ENCODE measurements around the gene SRRM1.
A peak's percentile ranks its signal among the peaks of the same experiment; 100 is the strongest.

The SRRM1 gene, protein sequence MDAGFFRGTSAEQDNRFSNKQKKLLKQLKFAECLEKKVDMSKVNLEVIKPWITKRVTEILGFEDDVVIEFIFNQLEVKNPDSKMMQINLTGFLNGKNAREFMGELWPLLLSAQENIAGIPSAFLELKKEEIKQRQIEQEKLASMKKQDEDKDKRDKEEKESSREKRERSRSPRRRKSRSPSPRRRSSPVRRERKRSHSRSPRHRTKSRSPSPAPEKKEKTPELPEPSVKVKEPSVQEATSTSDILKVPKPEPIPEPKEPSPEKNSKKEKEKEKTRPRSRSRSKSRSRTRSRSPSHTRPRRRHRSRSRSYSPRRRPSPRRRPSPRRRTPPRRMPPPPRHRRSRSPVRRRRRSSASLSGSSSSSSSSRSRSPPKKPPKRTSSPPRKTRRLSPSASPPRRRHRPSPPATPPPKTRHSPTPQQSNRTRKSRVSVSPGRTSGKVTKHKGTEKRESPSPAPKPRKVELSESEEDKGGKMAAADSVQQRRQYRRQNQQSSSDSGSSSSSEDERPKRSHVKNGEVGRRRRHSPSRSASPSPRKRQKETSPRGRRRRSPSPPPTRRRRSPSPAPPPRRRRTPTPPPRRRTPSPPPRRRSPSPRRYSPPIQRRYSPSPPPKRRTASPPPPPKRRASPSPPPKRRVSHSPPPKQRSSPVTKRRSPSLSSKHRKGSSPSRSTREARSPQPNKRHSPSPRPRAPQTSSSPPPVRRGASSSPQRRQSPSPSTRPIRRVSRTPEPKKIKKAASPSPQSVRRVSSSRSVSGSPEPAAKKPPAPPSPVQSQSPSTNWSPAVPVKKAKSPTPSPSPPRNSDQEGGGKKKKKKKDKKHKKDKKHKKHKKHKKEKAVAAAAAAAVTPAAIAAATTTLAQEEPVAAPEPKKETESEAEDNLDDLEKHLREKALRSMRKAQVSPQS

DNA sequence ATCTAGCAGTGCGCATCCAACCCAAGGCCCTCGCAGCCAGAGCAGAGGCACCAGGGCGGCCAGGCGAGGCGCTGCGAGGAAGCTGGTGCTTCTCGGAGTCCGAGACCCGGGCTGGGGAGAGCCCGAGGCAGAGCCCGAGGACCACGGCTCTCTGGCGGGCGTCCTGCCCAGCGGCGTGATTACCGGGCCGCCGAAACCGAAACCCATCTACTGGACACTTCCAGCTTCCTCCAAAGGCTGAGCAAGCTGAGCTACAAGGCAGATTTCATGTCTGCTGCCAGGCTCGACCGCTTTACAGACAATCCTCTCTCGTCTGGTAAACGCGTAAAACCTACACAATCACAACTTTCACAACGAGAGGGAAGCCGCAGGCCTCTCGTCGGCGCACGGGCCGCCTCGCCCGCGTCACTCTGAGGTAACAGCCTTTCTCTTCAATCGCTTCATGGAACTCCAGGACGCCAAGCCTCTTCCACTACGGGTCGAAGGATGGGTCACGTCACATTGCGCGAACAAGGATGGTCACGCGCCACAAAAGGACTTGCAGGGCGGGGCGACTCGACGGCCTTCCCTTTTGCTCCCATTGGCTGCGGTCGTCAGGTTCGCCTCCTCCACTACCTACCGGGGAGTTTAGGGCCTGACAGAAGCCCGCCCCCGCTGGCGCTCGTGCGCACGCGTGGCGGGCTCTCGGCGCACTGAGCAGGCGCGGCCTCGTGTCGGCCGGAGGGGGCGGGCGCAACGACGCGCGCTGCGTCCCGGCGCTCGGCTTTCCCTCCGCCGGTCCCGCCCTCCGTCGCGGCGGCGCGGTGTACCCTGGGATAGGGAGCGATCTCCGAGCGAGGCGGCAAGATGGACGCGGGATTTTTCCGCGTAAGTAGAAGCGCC lies at the start of gene SRRM1:
Gene SRRM1, plus strand, starts transcription at position 822 of the 882 bp plus-strand sequence. Its CDS starts 25 bp downstream, at position 847.
- peak; percentile 95 to 100 (median 99) for DNase-seq

DNA sequence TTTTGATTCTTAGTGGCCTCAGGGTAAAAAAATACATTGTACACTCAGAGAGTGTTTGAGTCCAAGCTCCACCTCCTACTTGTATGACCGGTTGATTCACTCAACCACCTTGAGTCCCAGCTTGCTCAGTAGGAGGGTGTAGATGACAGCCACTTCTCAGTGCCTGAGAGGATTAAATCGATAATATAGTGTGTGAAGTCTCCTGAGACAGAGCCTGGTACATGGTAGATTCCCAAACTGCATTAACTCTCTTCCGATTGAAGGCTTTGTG lies 48.8 kb upstream of the SRRM1 start:
- DNase-seq: no peak

DNA sequence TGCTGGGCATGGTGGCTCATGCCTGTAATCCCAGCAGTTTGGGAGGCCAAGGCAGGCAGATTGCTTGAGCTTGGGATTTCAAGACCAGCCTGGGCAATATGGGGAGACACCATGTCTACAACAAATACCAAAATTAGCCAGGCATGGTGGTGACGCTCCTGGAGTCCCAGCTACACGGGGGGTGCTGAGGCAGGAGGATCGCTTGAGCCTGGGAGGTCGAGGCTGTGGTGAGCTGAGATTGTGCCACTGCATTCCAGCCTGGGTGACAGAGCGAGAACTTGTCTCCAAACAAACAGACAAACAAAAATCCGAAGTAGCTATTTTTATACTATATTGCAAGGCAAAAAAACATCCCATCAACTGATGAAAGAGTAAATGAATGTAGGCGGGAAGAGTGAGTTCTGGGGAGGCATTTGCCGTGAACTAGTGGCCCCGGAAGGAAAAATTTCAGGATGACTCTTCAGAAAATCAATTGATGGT lies 46.7 kb upstream of the SRRM1 start:
- no peak for DNase-seq

DNA sequence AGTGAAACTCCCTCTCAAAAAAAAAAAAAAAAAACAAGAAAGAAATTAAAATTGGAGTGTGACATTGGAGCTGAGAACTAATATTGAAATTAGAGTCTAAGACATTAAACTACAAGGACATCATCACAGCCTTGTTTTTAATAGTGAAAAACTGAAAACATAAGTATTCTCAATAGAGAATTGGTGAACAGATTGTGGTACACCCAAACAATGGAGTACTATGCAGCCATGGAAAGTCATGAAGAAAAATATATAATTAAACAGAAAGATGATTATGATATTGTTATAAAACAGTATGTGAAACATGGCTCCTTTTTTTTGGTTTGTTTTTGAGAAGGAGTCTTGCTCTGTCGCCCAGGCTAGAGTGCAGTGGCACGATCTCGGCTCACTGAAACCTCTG lies 43.8 kb upstream of the SRRM1 start:
- no peak for DNase-seq

DNA sequence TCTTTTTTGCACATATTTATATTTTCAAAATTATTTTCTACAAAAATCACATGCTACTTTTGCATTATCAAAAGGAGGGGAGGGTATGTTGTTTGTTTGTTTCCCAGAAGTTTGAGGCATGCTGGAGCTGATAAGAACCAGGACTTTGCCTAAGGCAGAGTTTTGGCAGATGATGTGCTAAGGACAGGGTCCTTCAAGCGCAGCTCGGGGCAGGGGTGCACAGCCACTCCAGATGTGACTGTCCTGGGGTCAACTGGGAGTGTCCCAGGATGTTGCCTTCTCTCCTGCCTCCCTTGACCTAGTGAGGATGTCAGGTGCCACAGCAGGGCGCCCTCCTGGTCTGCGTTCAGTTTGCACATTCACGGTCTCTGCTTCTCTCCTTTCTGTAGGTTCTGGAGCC lies 42.6 kb upstream of the SRRM1 start:
- no peak for DNase-seq

DNA sequence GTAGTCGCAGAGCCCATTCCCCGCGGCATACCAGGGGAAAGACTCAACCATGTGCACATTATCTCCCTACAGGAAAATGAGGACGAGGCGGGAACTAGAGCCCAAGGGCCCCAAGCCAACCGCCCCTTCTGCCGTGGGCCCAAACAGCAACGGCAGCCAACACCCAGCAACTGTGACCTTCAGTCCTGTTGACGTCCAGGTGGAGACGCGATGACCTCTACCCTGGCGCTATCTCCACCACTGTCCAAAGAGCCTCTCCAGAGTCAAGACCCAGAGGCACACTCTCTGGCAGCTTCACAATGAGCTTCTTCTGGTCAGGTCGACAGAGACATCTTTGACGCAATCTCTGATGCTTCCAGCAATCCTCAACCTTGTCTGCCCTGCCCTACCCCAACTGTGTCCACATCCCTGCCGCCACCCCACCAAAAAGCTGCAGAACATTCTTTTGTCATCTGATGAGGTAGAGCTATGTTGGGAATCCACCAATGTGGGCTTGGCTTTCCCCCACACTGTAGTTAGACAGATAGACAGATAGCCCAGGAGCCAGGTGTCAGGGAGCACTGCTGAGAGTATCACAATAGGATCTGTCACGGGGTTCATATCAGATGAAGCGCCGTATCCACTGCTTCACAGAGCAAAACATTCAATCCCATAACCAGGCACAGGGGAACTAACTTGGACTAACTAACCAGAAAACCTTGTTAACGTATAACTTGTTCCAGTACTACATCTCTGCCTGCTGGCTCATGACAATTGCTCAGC lies 37.4 kb upstream of the SRRM1 start:
- DNase-seq: no peak

DNA sequence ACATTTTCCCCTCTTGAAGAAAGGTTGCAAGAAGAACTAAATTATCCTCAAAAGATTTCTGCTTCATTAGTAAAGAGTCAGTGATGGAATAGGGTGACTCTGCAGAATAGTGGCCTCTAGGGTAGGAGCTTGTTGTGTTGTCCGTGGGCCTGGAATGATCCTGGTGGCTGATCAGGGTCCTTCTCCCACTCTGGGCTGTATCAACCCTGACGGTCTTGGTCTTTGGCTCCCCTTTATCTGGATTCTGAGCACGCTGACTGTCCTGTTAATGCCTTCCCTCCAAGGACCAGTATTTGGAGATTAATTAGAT lies 36.9 kb upstream of the SRRM1 start:
- DNase-seq: no peak

DNA sequence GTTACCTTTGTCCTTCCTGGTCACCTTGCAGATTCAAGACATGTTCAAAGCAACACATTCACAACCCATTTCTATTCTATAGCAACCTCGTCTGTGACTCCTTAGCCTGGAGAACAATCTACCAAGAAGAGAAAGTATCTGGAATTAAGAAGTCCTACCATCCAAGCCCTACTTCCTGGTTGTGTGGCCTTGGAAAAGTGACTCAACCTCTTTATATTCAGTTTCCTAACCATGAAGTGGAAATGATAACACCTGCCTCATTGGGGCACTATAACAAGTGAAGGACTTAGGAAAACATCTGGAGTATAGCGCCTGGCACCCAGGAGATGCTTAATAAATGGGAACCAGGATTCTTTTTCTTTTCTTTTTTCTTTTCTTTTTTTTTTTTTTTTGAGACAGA lies 36.5 kb upstream of the SRRM1 start:
- no peak for DNase-seq

DNA sequence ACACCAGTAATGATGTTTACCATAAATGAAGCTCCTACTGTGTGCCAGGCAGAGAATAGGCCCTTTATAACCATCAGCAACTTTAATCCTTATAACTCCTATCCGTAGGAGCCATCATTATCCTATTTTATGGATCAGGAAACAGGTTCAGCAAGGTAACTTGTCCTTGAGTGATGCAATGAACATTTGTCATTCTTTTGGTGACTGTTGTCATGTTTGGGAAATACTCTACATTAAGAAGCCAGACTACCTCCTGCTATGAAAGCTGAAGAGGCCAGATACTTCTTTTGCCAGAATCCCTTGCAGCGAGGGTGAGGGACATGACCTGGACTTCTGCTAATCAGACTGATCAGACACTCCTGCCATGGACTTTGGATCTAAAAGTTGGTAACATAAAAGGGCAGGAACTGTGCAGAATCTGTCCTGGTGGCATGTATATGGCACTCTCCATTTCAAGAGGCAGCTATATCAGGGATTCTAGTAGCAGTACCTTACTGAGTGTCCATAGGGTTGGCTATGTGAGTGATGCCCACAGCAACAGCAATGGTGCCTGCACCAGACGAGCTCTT lies 33.1 kb upstream of the SRRM1 start:
- DNase-seq: no peak

DNA sequence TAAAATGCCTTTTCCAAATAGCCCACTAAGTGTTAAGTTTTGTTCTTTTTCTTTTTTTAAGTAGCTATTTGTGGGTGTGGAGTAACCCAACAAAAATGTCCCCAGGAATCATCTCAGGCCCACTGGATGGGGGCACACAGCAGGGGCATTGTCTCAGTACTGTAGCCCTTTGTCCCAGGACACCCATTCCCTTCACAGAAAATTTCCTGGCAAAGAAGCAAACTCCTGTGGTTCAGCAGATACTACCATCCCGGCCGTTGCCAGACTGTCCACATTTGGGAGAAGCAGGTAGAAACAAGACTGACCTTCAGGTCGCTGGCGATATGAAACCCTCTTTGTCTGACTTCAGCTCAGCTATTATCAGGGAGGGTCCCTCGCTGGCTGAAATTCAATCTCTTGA lies 23.7 kb upstream of the SRRM1 start:
- DNase-seq: no peak

DNA sequence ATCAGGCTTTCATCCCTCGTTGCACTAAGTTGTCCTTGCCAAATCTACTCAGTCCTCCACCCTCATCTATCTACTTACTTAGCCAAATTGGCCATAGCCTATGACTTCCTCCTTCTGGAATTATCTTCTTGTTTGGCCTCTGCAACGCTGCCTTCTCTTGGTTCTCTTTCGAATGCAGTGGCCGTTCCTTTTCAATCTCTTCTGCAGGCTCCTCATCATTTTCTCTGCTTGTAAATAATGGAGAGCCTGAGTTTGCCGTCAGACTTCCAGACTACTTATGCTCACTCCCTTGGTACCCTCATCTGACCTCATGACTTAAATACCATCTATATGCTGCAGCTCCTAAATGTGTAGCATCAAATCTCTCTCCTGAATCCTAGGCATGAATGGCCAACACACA lies 22.4 kb upstream of the SRRM1 start:
- no peak for DNase-seq

DNA sequence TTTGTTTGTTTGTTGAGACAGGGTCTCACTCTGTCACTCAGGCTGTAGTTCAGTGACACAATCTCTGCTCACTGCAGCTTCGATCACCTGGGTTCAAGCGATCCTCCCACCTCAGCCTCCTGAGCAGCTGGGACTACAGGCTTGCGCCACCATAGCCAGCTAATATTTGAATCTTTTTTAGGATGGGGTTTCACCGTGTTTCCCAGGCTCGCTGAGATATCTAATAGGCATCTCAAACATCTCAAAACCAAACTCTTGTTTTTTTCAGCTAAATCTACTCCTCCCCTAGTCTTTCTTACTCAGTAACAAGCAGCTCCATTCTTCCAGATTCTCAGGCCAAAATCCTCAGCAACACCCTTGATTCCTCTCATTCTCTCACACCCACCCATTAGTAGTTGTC lies 22.0 kb upstream of the SRRM1 start:
- no peak for DNase-seq

DNA sequence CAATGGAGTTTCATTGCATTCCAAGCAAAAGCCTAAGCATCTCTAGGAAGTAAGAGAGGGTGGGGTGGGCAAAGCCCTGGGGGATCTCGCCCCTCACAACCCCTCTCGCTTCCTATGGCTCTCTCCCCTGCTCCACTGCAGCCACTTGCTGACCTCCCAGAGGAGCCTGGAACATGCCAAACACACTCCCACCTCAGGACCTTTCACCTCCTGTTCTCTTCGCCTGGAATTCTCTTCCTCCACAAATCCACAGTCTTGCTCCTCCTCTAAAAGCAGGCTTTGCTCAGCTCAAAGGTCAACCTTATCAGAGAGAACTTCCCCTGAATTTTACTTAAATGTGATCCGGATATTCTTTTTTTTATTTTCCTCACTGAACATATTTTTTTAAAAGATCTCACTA lies 20.9 kb upstream of the SRRM1 start:
- no peak for DNase-seq

DNA sequence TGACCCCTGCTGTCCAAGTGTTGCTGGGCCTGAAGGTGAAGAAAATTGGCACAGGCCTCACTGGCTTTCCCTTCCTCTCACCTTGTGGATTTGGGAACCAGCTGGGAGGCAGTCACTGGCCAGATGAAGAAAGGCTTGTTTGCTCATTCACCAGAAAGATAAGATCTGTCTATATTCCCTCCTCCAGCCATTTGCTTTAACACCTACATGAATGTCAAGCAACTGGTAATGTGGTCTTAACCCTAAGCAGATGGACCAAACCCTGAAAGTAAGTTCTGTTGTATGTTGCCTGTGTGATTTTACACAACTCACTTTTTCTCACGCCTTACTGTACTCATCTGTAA lies 10.3 kb upstream of the SRRM1 start:
- no peak for DNase-seq

DNA sequence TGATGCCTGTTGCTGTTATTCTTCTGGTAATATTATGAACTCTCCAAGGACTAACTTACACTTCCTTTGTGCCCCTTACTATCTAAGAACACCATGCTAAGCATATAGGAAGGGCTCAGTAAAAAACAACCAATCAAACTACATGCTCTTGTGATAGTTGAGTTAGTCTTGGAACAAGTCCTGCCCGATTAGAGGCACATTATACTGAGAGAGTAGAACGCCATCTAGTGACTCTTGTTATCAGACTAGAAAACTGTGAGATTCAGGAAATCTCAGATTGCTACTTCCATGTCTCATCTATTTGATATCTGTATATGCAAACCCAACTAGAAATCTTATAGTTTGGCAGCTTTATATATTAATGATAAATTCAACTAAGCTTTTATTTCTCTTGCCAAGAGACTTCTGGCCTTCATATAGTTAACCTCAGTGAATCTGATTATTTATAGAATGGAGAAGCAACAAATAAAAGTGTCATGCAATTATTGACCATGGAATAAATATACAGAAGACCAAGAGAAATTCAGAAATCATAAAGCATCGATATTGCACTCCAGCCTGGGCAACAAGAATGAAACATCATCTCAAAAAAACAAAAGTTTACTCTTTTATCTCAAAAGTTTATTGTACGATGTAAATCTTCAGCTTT lies 7.8 kb upstream of the SRRM1 start:
- DNase-seq: peak in 3 of 6 experiments; percentile 33 to 71 (median 67)

DNA sequence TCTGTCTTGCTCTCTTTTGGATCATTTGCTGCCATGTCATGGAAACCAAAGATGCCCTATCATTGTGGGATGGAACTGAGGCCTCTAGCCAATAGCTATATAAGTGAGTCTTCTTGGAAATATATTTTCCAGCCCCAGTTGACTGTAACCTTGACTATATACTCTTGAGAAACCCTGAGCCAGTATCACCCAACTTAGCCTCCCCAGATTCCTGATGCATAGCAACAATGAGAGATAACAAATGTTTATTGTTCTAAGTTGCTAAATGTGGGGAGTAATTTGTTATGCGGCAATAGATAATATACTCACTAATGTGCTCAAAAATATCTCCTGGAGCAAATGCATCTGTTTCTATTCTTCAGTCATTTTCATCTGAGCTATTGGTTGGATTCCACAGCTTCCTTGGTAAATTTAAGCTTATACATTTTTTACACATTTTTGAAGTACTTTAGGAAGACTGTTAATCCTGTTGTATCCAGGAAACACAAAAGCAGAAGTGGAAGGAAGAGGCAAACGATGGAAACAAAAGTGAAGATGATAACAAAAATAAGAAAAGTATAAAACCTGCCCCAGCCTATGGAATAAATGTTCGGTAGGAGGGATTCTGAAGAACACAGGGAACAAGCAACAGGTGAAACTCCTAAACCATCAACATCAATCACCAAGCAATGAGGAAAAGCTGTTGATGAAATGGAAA lies 6.3 kb upstream of the SRRM1 start:
- no peak for DNase-seq

DNA sequence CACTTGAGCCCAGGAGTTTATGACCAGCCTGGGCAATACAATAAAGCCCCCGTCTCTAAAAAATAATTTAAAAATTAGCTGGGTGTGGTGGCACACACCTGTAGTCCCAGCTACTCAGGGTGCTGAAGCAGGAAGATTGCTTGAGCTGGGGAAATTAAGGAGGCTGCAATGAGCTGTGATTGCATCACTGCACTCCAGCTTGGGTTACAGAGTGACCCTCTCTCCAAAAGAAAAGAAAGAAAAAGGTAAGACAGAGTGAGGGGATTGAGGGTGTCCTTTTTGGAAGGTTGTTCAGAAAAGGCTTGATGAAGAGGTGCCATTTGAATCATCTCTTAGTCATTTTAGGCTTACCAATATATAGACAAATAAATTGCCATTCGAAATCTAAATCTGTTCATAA lies 4.0 kb upstream of the SRRM1 start:
- no peak for DNase-seq

DNA sequence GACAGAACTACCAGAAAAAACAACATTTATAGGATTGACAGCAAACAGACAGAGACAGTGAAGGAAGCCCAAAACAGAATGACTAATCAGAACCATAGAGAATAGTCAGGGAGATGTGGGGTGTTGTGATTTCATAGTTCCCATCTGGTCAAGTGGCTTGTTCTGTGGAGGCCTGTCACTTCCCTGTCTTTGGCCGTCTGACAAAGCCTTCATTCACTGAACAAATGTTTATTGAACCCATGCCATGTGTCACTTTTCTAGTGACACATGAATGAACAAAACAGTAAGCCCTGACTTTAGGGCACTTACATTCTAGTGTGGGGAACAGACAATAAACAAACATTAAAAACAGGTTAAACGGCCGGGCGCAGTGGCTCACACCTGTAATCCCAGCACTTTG lies 3.2 kb upstream of the SRRM1 start:
- no peak for DNase-seq

DNA sequence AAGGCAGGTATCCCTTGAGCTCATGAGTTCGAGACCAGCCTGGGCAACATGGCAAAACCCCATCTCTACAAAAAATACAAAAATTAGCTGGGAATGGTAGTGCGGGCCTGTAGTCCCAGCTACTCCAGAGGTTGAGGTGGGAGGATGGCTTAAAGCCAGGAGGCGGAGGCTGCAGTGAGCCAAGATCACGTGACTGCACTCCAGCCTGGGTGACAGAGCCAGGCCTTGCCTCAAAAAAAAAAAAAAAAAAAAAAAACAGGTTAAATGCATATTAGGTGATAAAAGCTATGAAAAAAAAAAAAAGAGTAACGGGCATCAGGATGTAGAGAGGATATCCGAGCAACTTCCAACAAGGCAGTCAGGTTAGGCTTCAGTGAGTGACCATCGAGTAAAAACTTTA lies 2.8 kb upstream of the SRRM1 start:
- no peak for DNase-seq

DNA sequence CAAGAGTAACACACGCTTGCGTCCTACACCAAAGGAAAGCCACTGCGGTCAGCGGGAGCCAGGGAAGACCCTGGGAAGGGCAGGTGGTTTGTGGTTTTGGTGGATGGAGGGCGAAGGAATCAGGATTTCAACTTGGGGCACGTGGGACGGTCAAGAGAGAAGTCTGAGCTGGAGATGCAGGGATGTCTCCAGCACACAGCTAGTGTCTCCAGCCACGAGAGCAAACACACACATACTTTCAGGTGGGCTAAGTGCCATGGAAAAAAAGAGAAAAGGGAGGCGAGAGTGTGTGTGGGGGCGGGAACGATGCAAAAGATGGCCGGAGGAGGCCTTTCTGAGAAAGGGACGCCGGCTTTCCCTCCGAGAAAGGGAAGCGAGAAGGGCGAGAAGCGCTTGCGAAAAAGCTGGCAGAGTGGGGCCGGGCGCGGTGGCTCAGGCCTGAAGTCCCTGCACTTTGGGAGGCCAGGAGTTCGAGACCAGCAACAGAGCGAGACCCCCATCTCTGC lies 1.4 kb upstream of the SRRM1 start:
- peak in 3 of 6 experiments; percentile 13 to 57 (median 34) for DNase-seq

Measured in stimulated activated naive CD4-positive, alpha-beta T cell (primary cell).